ENCODE data around the gene FARS2.

FARS2 gene

GRCh38 chr6:5809450-5809849, 548.1 kb downstream of the FARS2 start:
- DNase-seq (ENCODE audit: low read depth): no peak

DNA sequence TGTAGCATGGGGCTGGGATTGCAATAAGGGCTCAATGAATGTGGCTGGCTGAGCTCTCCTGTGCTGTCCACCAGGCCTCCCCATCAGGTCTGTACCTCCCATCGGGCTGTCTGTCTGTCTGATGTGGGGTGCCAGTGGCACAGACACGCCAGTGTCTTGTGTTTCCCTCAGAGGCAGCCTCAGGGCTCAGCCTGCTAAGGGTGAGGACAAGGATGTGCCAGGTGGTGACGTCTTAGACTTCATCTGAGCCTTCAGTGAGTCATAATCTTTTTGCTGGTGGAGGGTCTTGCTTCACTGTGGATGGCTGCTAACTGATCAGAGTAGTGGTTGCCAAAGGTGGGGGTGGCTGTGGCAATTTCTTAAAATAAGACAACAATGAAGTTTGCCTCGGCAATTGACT, 550.7 kb downstream of the FARS2 start:
- DNase-seq (ENCODE audit: low read depth): no peak

- no peak for DNase-seq (ENCODE audit: low read depth)
Measured at GRCh38 chr6:5813625-5814027, 552.3 kb downstream of the FARS2 start.

- no peak for DNase-seq (ENCODE audit: low read depth)
Measured at GRCh38 chr6:5814116-5814515, 552.8 kb downstream of the FARS2 start.

DNA sequence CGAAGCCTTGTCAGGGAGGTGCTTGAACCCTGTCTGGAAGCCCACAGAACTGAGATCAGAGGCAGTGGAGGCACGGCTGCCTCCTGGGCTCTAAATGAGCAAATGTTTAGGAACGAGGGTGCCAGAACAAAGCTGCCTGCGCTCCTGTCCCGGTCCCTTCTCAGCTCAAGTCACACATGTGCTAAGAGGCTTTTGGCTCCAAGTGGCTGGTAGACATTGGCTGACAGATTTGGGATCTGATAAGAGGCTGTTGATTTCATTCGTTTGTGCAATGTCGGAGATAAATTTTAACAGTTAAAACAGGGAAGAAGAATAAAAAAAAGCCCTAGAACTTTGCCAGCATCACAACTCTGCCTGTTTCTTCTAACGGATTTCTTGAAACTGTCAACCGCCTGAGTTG, 553.6 kb downstream of the FARS2 start:
- no peak for DNase-seq (ENCODE audit: low read depth)

DNA sequence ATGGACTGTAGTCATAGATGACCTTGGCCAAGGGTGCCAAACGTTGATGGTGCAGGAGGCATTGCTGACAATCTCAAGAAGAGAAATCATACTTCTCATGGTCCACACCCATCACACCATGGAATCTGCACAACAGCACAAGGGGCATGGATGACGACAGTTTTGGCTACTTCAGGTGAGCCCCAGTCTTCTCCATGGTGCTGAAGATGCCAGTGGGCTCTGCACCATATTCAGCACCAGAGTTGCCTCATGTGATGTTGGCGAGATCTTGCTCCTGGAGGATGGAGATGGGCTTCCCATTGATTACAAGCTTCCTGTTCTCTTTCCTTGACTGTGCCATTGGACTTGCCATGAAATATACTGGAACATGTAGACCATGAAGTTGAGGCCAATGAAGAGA, 556.6 kb downstream of the FARS2 start:
- DNase-seq (ENCODE audit: low read depth): no peak

DNA sequence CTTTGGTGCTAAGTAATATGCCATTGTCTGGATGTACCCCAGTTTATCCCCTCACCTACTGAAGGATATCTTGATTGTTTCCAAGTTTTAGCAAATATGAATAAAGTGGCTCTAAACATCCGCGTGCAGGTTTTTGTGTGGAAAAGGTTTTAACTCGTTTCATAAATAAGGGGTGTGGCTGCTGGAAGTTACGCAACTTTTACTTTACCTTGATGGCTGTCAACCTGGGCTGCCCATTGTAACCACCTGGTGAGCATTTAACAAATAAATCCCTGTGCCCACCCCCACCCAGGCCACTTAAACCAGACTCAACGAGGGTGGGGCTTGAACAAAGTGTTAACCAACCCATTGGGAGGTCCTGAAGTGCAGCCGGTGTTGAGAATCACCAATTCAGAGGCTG, 557.6 kb downstream of the FARS2 start:
- no peak for DNase-seq (ENCODE audit: low read depth)
